OCI-LY1 (cell line): ENCODE measurements around the gene APC.
A peak's percentile ranks its signal among the peaks of the same experiment; 100 is the strongest.

Source experiments
- H2AFZ ChIP-seq: fragments of 200-600 bp; sonication (generic), shearing (Covaris generic); 2 replicates; pipeline ENCODE4 v1.6.0; 2014; ENCODE audit warnings: antibody characterized with exemption, mild to moderate bottlenecking, low read length
- H3F3A ChIP-seq: fragments of 200-600 bp; sonication (generic), shearing (Covaris generic); 2 replicates; pipeline ENCODE4 v1.6.0; 2014; ENCODE audit warnings: mild to moderate bottlenecking, antibody characterized with exemption, low read length, moderate library complexity; ENCODE audit not compliant: insufficient read depth
- H3K27ac ChIP-seq: fragments of 200-600 bp; sonication (generic); 2 replicates; pipeline ENCODE4 v1.5.1; 2014; ENCODE audit warnings: low read length, mixed run types, mild to moderate bottlenecking, low read depth; ENCODE audit not compliant: poor library complexity, severe bottlenecking
- H3K27me3 ChIP-seq: fragments of 200-600 bp; sonication (generic); 2 replicates; pipeline ENCODE4 v1.6.0; 2014; ENCODE audit warnings: antibody characterized with exemption, mild to moderate bottlenecking, low read length, moderate library complexity; ENCODE audit not compliant: insufficient read depth
- H3K36me3 ChIP-seq: fragments of 200-600 bp; sonication (generic); 2 replicates; pipeline ENCODE4 v1.6.1; 2014; ENCODE audit warnings: mild to moderate bottlenecking, antibody characterized with exemption, low read length, moderate library complexity, mixed read lengths; ENCODE audit not compliant: insufficient read depth
- H3K4me1 ChIP-seq: fragments of 200-600 bp; sonication (generic); 2 replicates; pipeline ENCODE4 v1.5.1; 2014; ENCODE audit warnings: mild to moderate bottlenecking, low read length, moderate library complexity; ENCODE audit not compliant: insufficient read depth, severe bottlenecking
- H3K4me2 ChIP-seq: fragments of 200-600 bp; sonication (generic), shearing (Covaris generic); 2 replicates; pipeline ENCODE4 v1.6.1; 2014; ENCODE audit warnings: low read length
- H3K4me3 ChIP-seq: fragments of 200-600 bp; sonication (generic); 2 replicates; pipeline ENCODE4 v1.5.1; 2014; ENCODE audit warnings: low read length, low read depth, mild to moderate bottlenecking, mixed read lengths; ENCODE audit not compliant: poor library complexity, severe bottlenecking
- H3K79me2 ChIP-seq: fragments of 200-600 bp; shearing (Covaris generic); 2 replicates; pipeline ENCODE4 v1.6.1; 2016; ENCODE audit warnings: mixed run types, low read length, mixed read lengths; ENCODE audit not compliant: insufficient read depth
- H3K9ac ChIP-seq: fragments of 200-600 bp; sonication (generic), shearing (Covaris generic); 2 replicates; pipeline ENCODE4 v1.6.1; 2014; ENCODE audit warnings: mild to moderate bottlenecking, low read length, mixed read lengths
- H3K9me2 ChIP-seq: fragments of 200-600 bp; sonication (generic), shearing (Covaris generic); 2 replicates; pipeline ENCODE4 v1.6.1; 2014; ENCODE audit warnings: low read depth, mild to moderate bottlenecking, low read length, mixed read lengths
- H3K9me3 ChIP-seq: fragments of 200-600 bp; shearing (Covaris generic); 2 replicates; pipeline ENCODE4 v1.6.1; 2014; ENCODE audit warnings: low read length, mixed read lengths
- H4K20me1 ChIP-seq: fragments of 200-600 bp; sonication (generic), shearing (Covaris generic); 2 replicates; pipeline ENCODE4 v1.6.0; 2016; ENCODE audit warnings: mild to moderate bottlenecking, low read length; ENCODE audit not compliant: insufficient read depth
- CTCF ChIP-seq: fragments of 200-600 bp; sonication (generic), shearing (Covaris generic); IDR thresholded peaks from 2 replicates; pipeline ENCODE4 v1.5.1; 2017; ENCODE audit warnings: mild to moderate bottlenecking, antibody characterized with exemption, low read length, moderate library complexity, mixed read lengths
- EZH2 ChIP-seq: fragments of 200-600 bp; sonication (generic), shearing (Covaris generic); IDR thresholded peaks from 2 replicates; pipeline ENCODE4 v1.8.0; 2017; ENCODE audit warnings: borderline replicate concordance, mixed run types, mild to moderate bottlenecking, antibody characterized with exemption, low read length, moderate library complexity, mixed read lengths

APC gene

GRCh38 chr5:112735702-112736101 is 2.0 kb upstream of the APC start:
- no peak overlapping the region for H2AFZ ChIP-seq
- TF ChIP-seq EZH2 = no peak
- TF ChIP-seq CTCF = no peak
- no peaks in the 10 kb centered on the region for H3F3A ChIP-seq
- H3K4me3 ChIP-seq = no peak overlapping the region
- H4K20me1 ChIP-seq = no peaks in the 10 kb centered on the region
- H3K27ac ChIP-seq = no peak overlapping the region
- H3K9me2 ChIP-seq = no peaks in the 10 kb centered on the region
- no peaks in the 10 kb centered on the region for H3K36me3 ChIP-seq
- H3K4me2 ChIP-seq = no peak overlapping the region
- no peaks in the 10 kb centered on the region for H3K27me3 ChIP-seq
- H3K9ac ChIP-seq = no peak overlapping the region
- peaks cover 20% of the 10 kb centered on the region for H3K4me1 ChIP-seq
- no peaks in the 10 kb centered on the region for H3K9me3 ChIP-seq
- H3K79me2 ChIP-seq = peaks cover 22% of the 10 kb centered on the region

GRCh38 chr5:112737070-112737462 is 619 bp upstream of the APC start:
- peak overlapping the region; percentile 14; the same call in 1 of the 2 replicates for H2AFZ ChIP-seq

GRCh38 chr5:112738191-112738560 is 491 bp downstream of the APC start:
- Histone ChIP-seq H4K20me1 (no peaks in the 10 kb centered on the region), H3K9me2 (no peaks in the 10 kb centered on the region), H3F3A (no peaks in the 10 kb centered on the region), H3K9ac (peak overlapping the region; percentile 74), H3K9me3 (no peaks in the 10 kb centered on the region), H2AFZ (no peak overlapping the region), H3K36me3 (no peaks in the 10 kb centered on the region), H3K4me2 (peak overlapping the region; percentile 91), H3K27ac (peak overlapping the region; percentile 68), H3K27me3 (no peaks in the 10 kb centered on the region), H3K4me3 (peak overlapping the region; percentile 72), H3K4me1 (peaks cover 20% of the 10 kb centered on the region), H3K79me2 (peaks cover 24% of the 10 kb centered on the region)
- no peak for TF ChIP-seq EZH2
- TF ChIP-seq CTCF = no peak

More at GRCh38 chr5:112737070-112737462, 619 bp upstream of the APC start:
- H3K4me2 ChIP-seq = peak overlapping the region; percentile 91
- peaks cover 20% of the 10 kb centered on the region for H3K4me1 ChIP-seq
- no peaks in the 10 kb centered on the region for H3K27me3 ChIP-seq
- peak overlapping the region; percentile 72 for H3K4me3 ChIP-seq
- H3K79me2 ChIP-seq = peaks cover 24% of the 10 kb centered on the region
- no peaks in the 10 kb centered on the region for H3K36me3 ChIP-seq
- no peaks in the 10 kb centered on the region for H3K9me2 ChIP-seq
- H4K20me1 ChIP-seq = no peaks in the 10 kb centered on the region
- H3F3A ChIP-seq = no peaks in the 10 kb centered on the region
- H3K9ac ChIP-seq = peak overlapping the region; percentile 74
- H3K9me3 ChIP-seq = no peaks in the 10 kb centered on the region
- TF ChIP-seq EZH2 (no peak), CTCF (no peak)
- no peak overlapping the region for H3K27ac ChIP-seq
